CD4-positive, alpha-beta T cell treated with Interferon gamma for 1 hour (primary cell): ENCODE measurements around the gene CLK2.
A peak's percentile ranks its signal among the peaks of the same experiment; 100 is the strongest.
"Not testable (repeated sequence)": the region's sequence is repeated elsewhere in the genome, so short reads cannot be mapped to it uniquely, and the experiment has no call there.

Experiments
- DNase-seq: peaks from one replicate; pipeline ENCODE4 v3.0.0-alpha.2; 2020

Gene CLK2

GRCh38 chr1:155241069-155241679, 32.1 kb downstream of the CLK2 start:
- DNase-seq: peak; percentile 61

GRCh38 chr1:155236451-155236850, 36.9 kb downstream of the CLK2 start:
- DNase-seq: no peak

- DNase-seq: not testable (repeated sequence)
Observed at GRCh38 chr1:155235375-155235774, 37.9 kb downstream of the CLK2 start.

- not testable (repeated sequence) for DNase-seq
Observed at GRCh38 chr1:155233502-155233901, 39.8 kb downstream of the CLK2 start.

GRCh38 chr1:155232001-155232978, 41.0 kb downstream of the CLK2 start:
- DNase-seq: not testable (repeated sequence)

GRCh38 chr1:155231302-155231701, 42.0 kb downstream of the CLK2 start:
- DNase-seq: not testable (repeated sequence)

GRCh38 chr1:155228096-155228427, 45.2 kb downstream of the CLK2 start:
- DNase-seq: no peak

GRCh38 chr1:155227261-155228095, 45.8 kb downstream of the CLK2 start:
- peak; percentile 99 for DNase-seq

GRCh38 chr1:155226910-155227260, 46.4 kb downstream of the CLK2 start:
- DNase-seq: no peak

GRCh38 chr1:155226188-155226909, 47.0 kb downstream of the CLK2 start:
- peak; percentile 84 for DNase-seq

- not testable (repeated sequence) for DNase-seq
Observed at GRCh38 chr1:155225404-155225759, 47.9 kb downstream of the CLK2 start.

GRCh38 chr1:155223047-155223446, 50.3 kb downstream of the CLK2 start:
- DNase-seq: no peak

- not testable (repeated sequence) for DNase-seq
Observed at GRCh38 chr1:155220211-155220965, 52.9 kb downstream of the CLK2 start.

- peak; percentile 44 for DNase-seq
Observed at GRCh38 chr1:155219592-155220031, 53.7 kb downstream of the CLK2 start.

GRCh38 chr1:155218854-155219591, 54.3 kb downstream of the CLK2 start:
- no peak for DNase-seq

GRCh38 chr1:155214702-155215101, 58.6 kb downstream of the CLK2 start:
- DNase-seq: not testable (repeated sequence)
